ENCODE data around the gene TAF1A. TPM values are rescaled to one million over a fixed set of nuclear protein-coding genes. Genes with fewer than 3 reads are reported as not detected.

TAF1A gene
- polyA plus RNA-seq, 3 donors from 2014 or later, result 0.98 to 8.3 (median 3.4) TPM

- Mint-ChIP-seq H3K27ac (no peak overlapping the region), H3K4me3 (no peak overlapping the region), H3K4me1 (no peaks in the 10 kb centered on the region), H3K27me3 (ENCODE audit: low read depth in 3 of 3) (peaks cover 4 to 11% (median 6%) of the 10 kb centered on the region in 3 donors), H3K36me3 (no peaks in the 10 kb centered on the region), H3K9me3 (peaks cover 0 to 2% (median 0%) of the 10 kb centered on the region in 6 donors)
- DNase-seq, result no peak
Measured at GRCh38 chr1:222546548-222547259, 43.0 kb downstream of the TAF1A start.

DNA sequence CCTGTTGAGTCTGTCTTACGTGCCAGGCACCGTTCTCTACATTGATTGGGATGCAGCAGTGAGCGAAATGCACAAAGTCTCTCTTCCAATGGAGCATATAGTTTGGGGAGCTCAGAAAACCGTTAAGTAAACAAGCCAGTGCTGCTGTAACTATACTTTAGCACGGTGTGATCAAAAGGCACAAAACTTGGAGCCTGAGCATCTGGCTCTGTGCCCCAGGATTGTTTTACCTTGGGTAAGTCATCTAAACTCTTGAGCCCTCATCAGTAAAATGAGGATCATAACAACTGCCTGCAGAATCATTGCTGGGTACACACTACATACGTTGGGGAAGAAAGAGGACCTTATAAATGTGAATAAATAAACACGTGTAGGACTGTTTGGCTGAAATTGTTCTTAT is 43.6 kb downstream of the TAF1A start:
- H3K27ac Mint-ChIP-seq, result no peak overlapping the region
- H3K9me3 Mint-ChIP-seq, result peaks cover 0 to 2% (median 0%) of the 10 kb centered on the region in 6 donors
- no peaks in the 10 kb centered on the region for H3K36me3 Mint-ChIP-seq

GRCh38 chr1:222543817-222544216 is 45.9 kb downstream of the TAF1A start:
- DNase-seq, result no peak
- Mint-ChIP-seq H3K9me3 (peaks cover 0 to 2% (median 0%) of the 10 kb centered on the region in 6 donors), H3K4me1 (no peaks in the 10 kb centered on the region), H3K27me3 (ENCODE audit: low read depth in 3 of 3) (peaks cover 4 to 9% (median 4%) of the 10 kb centered on the region in 3 donors), H3K27ac (no peak overlapping the region), H3K4me3 (no peak overlapping the region), H3K36me3 (no peaks in the 10 kb centered on the region)

More for the DNA sequence above, 43.6 kb downstream of the TAF1A start:
- peaks cover 4 to 11% (median 6%) of the 10 kb centered on the region in 3 donors for H3K27me3 Mint-ChIP-seq (ENCODE audit: low read depth in 3 of 3)
- DNase-seq, result no peak
- H3K4me1 Mint-ChIP-seq, result no peaks in the 10 kb centered on the region
- no peak overlapping the region for H3K4me3 Mint-ChIP-seq

DNA sequence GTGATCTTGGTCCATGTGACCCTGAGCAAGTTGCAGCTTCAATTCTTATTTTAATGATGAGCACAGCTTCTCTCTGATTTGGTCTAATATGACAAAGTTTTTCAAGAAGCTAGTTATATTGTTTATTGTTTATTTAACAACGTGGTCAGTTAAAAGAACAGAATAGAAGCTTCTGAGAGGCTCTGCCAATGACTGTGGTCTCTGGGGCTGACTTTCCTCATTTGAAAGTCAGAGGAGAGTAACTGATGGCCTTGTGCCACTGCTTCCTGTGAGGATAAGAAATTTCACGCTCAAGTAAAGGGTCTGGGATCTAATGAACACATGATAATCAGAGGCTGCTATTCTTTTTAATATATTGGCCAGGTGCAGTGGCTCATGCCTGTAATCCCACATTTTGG is 49.1 kb downstream of the TAF1A start:
- no peak for DNase-seq
- H3K36me3 Mint-ChIP-seq, result no peaks in the 10 kb centered on the region
- H3K27me3 Mint-ChIP-seq (ENCODE audit: low read depth in 3 of 3), result peaks cover 0 to 11% (median 3%) of the 10 kb centered on the region in 3 donors
- H3K4me1 Mint-ChIP-seq, result no peaks in the 10 kb centered on the region
- no peaks in the 10 kb centered on the region for H3K9me3 Mint-ChIP-seq
- H3K4me3 Mint-ChIP-seq, result no peak overlapping the region
- no peak overlapping the region for H3K27ac Mint-ChIP-seq

DNA sequence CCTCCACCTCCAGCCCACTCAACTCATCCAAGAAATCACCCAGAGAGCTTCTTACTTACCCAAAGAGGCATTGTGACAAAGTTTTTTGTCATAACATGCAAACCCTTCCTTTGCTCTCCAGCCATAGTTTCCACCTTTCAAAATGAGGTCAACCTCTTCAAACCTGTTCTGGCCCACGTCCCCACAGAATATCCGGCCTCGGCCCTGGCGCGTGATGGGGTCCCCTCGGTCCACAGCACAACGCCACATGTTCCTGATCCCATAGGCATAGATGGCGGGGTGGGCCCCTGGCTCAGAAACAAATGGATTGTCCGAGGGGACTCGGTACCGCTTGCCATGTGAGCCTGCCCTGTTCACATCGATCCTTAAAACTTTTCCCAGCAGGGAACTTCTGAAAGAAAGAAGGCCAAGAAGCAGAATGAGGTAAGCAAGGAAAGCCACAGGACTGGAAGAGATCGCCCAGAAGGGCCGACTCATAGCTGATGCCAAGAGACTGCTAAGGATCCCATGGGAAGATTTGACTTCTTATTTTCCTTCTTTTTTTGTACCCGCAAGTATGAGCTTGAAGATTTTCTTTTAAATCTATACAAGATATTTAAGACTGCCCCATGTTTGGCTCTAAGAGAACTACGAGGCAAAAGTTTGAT is 49.7 kb downstream of the TAF1A start:
- no peaks in the 10 kb centered on the region for H3K4me1 Mint-ChIP-seq
- H3K27me3 Mint-ChIP-seq (ENCODE audit: low read depth in 3 of 3), result peaks cover 0 to 8% (median 4%) of the 10 kb centered on the region in 3 donors
- no peaks in the 10 kb centered on the region for H3K36me3 Mint-ChIP-seq
- DNase-seq, result no peak
- no peak overlapping the region for H3K27ac Mint-ChIP-seq
- H3K4me3 Mint-ChIP-seq, result no peak overlapping the region
- H3K9me3 Mint-ChIP-seq, result no peaks in the 10 kb centered on the region

GRCh38 chr1:222535455-222535854 is 54.3 kb downstream of the TAF1A start:
- no peaks in the 10 kb centered on the region for H3K9me3 Mint-ChIP-seq

DNA sequence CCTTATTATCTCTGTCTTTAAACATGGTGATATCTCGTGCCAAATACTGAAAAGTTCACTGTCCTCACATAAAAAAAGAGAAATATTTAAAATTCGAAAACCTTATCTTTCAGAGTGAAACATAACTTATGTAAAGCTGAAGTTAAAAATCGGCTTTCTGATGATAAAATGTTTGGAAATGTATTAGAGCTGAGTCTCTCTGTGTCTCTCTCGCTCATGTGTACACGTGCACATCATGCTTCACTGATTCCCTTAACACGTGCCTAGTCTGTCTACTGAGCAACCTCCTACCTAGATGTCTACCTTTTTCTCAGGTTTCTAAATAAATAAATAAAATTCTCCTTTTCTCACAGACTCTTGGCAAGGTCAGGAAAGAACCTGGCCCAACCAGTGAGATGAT is 58.9 kb downstream of the TAF1A start:
- H3K4me1 Mint-ChIP-seq, result no peaks in the 10 kb centered on the region
- peaks cover 0 to 2% (median 0%) of the 10 kb centered on the region in 6 donors for H3K9me3 Mint-ChIP-seq
- no peak overlapping the region for H3K4me3 Mint-ChIP-seq
- no peak overlapping the region for H3K27ac Mint-ChIP-seq
- H3K36me3 Mint-ChIP-seq, result no peaks in the 10 kb centered on the region
- no peak for DNase-seq
- peaks cover 2 to 8% (median 6%) of the 10 kb centered on the region in 3 donors for H3K27me3 Mint-ChIP-seq (ENCODE audit: low read depth in 3 of 3)

More at GRCh38 chr1:222535455-222535854, 54.3 kb downstream of the TAF1A start:
- no peak for DNase-seq
- Mint-ChIP-seq H3K4me1 (no peaks in the 10 kb centered on the region), H3K36me3 (no peaks in the 10 kb centered on the region), H3K27ac (no peak overlapping the region), H3K27me3 (ENCODE audit: low read depth in 3 of 3) (peaks cover under 1 to 4% (median 2%) of the 10 kb centered on the region in 3 donors), H3K4me3 (no peak overlapping the region)

DNA sequence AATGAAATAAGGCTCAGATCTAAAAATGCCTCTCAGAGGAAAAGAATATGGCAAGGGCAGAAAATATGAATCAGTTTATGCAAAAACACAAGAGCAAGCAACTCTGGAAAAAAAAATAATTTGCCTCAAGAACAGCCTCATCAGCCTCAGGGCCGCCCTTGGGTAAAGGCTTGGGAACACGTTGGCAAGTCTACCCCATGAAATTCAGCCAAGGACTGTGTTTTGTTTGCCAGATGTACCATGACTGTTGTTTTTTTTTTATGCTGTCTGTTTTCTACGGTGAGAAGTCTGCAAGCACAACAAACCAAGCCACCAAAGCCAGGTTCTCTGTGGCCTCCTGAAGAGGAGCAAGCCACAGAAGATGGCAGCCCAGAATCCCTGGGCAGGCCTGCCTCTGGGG is 59.8 kb downstream of the TAF1A start:
- Mint-ChIP-seq H3K4me3 (no peak overlapping the region), H3K27ac (no peak overlapping the region), H3K27me3 (ENCODE audit: low read depth in 3 of 3) (peaks cover 3 to 8% (median 5%) of the 10 kb centered on the region in 3 donors), H3K36me3 (no peaks in the 10 kb centered on the region), H3K4me1 (no peaks in the 10 kb centered on the region), H3K9me3 (peaks cover 0 to 2% (median 0%) of the 10 kb centered on the region in 6 donors)
- no peak for DNase-seq

DNA sequence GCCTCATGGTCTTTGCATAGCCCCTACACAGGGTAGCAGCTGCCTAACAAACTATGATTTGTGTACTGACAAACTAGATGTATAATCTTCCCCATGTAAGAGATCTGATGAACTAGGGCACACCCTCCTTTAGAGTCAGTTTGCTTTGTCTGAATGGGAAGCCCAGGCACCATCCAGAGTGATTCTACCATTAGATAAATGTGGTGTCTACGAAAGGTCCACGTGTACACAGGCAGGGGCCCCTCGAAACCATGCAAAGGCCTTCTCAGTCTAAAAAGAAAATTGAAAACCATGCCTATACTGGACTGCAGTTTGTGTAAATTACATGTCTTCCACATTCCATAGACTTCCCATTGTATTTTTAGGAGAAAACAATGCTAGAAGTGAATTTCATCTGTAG is 60.6 kb downstream of the TAF1A start:
- no peaks in the 10 kb centered on the region for H3K36me3 Mint-ChIP-seq
- DNase-seq, result no peak
- peaks cover 0 to 2% (median 0%) of the 10 kb centered on the region in 6 donors for H3K9me3 Mint-ChIP-seq
- H3K27me3 Mint-ChIP-seq (ENCODE audit: low read depth in 3 of 3), result peaks cover 3 to 8% (median 5%) of the 10 kb centered on the region in 3 donors
- no peaks in the 10 kb centered on the region for H3K4me1 Mint-ChIP-seq
- H3K4me3 Mint-ChIP-seq, result no peak overlapping the region
- H3K27ac Mint-ChIP-seq, result no peak overlapping the region

- Mint-ChIP-seq H3K27ac (no peak overlapping the region), H3K4me1 (no peaks in the 10 kb centered on the region), H3K27me3 (ENCODE audit: low read depth in 3 of 3) (peaks cover 7 to 13% (median 9%) of the 10 kb centered on the region in 3 donors), H3K36me3 (no peaks in the 10 kb centered on the region), H3K4me3 (no peak overlapping the region), H3K9me3 (peaks cover 0 to 2% (median 0%) of the 10 kb centered on the region in 6 donors)
- no peak for DNase-seq
Measured at GRCh38 chr1:222525951-222526350, 63.8 kb downstream of the TAF1A start.

DNA sequence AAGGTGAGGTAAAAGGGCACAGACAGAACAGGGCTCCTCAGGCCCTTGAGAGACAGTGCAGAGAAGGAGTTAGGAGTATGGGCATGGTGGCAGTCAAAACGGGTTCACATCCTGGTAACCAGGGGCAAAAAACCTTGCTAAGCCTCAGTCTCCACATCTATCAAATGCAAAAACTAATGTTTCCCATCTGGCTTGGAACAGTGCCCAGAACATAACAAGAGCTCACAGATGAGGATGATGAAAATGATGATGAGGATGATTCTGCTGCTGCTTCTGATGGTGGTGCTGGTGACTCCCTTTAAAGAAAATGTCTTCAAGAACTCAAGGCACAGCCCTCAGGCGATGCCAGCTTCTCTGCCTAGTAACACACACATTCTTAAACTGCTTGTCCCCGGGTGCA is 65.9 kb downstream of the TAF1A start:
- Mint-ChIP-seq H3K27me3 (ENCODE audit: low read depth in 3 of 3) (peaks cover 5 to 10% (median 6%) of the 10 kb centered on the region in 3 donors), H3K27ac (no peak overlapping the region), H3K4me3 (no peak overlapping the region), H3K9me3 (peaks cover 0 to 2% (median 0%) of the 10 kb centered on the region in 6 donors), H3K4me1 (no peaks in the 10 kb centered on the region), H3K36me3 (no peaks in the 10 kb centered on the region)
- DNase-seq, result no peak

DNA sequence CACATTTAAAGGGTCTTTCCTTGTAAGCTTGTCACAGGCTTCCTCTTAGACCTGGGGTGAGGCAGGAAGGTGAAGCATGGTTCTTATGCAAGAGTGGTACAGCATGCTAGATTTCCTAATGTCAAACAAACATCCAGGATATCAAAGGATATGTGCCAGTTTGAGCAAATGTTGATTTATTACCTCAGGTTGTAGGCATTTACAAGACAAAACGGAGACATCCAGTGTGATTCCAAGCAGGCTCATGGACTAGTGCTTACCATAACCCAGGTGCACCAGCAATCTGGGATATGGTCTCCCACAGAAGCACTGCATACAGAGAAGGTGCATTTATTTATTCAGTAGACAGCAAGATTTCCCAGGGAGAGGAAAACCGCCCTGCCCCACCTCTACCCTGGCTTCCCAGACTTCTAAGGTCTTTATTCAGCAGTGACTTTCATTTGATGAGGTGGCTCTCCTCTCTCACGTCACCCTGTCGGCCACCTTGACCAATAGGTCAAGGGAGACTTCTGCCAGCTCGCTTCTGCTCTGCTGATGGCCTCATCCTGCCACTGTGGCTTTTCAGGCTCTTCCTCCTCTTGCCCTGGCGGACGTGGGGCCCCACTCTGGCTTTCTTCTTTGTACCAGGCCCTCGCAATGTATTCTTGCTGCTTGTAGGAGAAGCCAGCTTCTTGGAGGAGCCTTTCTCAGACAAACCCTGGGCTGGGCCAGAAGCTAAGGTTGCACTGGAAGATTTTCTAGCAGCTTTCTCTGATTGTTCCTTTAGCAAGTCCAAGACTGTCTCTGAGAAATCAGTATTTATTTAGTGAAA is 67.4 kb downstream of the TAF1A start:
- peaks cover 0 to 2% (median 0%) of the 10 kb centered on the region in 6 donors for H3K9me3 Mint-ChIP-seq
- peaks cover 5 to 10% (median 6%) of the 10 kb centered on the region in 3 donors for H3K27me3 Mint-ChIP-seq (ENCODE audit: low read depth in 3 of 3)
- H3K4me3 Mint-ChIP-seq, result no peak overlapping the region
- no peak for DNase-seq
- no peak overlapping the region for H3K27ac Mint-ChIP-seq
- H3K4me1 Mint-ChIP-seq, result no peaks in the 10 kb centered on the region
- H3K36me3 Mint-ChIP-seq, result no peaks in the 10 kb centered on the region

DNA sequence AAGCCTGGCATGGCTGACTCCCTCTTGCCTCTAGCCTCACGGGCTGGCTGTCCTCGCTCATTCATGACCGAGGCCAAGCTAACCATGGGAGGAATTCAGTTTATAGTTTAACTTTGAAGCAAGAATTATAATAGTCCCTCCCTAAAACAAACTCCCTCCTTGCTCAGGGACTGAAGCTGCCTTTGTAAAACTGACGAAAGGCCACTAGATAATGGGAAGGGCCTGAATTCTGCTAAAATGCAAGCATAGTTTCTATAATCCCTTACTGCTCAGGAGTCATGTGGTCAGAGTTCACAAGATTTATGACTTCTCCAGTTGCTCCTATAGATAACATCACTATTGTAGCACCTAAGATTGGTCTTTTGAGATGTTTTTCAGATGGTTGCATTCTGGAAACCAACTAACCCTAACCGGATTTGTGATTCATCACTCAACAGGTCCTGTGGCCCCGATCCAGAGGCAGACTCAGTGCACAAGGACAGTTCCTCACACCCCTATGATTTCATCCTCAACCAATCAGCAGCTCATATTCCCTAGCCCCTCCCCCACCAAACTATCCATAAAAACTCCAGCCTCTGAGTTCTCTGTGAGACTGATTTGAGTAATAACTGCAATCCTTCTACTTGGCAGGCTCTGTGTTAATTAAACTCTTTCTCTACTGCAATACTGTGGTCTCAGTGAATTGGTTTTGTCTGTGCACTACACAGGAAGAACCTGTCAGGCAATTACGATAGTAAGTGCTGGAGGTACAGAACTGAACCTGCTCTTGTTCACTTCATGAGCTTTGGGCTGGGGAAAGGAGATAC is 68.2 kb downstream of the TAF1A start:
- H3K4me3 Mint-ChIP-seq, result no peak overlapping the region
- no peaks in the 10 kb centered on the region for H3K4me1 Mint-ChIP-seq
- H3K9me3 Mint-ChIP-seq, result no peaks in the 10 kb centered on the region
- H3K36me3 Mint-ChIP-seq, result no peaks in the 10 kb centered on the region
- H3K27me3 Mint-ChIP-seq (ENCODE audit: low read depth in 3 of 3), result peaks cover 5 to 7% (median 6%) of the 10 kb centered on the region in 3 donors
- no peak for DNase-seq
- no peak overlapping the region for H3K27ac Mint-ChIP-seq
